AG04449 (cell line): ENCODE measurements around the gene DAB2IP.

Experiments
- CTCF ChIA-PET: fragments of 350-600 bp; formaldehyde crosslinking; extraction: SDS; loops from one replicate; lab custom pipeline; 2021; ENCODE audit warnings: antibody characterized with exemption; lab: Yijun Ruan, JAX
- POLR2A ChIA-PET: fragments of 400-600, 350-600 bp; formaldehyde crosslinking; extraction: SDS; loops from one replicate; lab custom pipeline; 2020; ENCODE audit warnings: antibody characterized with exemption, inconsistent platforms; lab: Yijun Ruan, JAX
- DNase-seq: peaks from one replicate; pipeline ENCODE4 v3.0.0-alpha.2; 2010; ENCODE audit warnings: low read depth, low spot score
- H3K4me3 ChIP-seq: 2 replicates; pipeline ENCODE4 v1.5.1; 2011; ENCODE audit warnings: low read depth, mild to moderate bottlenecking, control low read depth, low read length
- CTCF ChIP-seq: IDR thresholded peaks from one replicate; pipeline ENCODE4 v1.5.1; 2011; ENCODE audit warnings: mild to moderate bottlenecking, moderate library complexity, low read length, control low read depth, inconsistent platforms; ENCODE audit not compliant: insufficient read depth; ENCODE audit errors: missing control alignments

The DAB2IP gene

DNA sequence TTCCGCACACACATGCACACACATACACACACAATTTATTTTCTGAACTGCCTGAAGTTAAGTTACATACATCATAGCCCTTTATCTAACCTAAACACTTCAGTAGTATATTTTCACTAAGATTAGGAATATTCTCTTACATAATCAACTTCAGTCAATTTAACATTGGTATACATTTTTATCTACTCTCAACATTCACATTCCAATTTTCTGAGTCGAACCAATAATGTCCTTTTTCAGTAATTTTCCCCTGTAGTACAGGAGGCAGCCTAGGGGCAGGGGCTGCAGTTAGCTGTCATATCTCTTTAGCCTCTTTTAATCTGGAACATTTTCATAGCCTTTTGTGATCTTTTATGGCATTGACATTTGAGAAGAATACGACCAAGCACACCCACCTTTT, 150.1 kb downstream of the DAB2IP start:
- TF ChIP-seq CTCF = no peak
- ChIA-PET POLR2A (no interaction called here), CTCF (no interaction called here)
- DNase-seq = no peak
- H3K4me3 ChIP-seq = no peak overlapping the region

DNA sequence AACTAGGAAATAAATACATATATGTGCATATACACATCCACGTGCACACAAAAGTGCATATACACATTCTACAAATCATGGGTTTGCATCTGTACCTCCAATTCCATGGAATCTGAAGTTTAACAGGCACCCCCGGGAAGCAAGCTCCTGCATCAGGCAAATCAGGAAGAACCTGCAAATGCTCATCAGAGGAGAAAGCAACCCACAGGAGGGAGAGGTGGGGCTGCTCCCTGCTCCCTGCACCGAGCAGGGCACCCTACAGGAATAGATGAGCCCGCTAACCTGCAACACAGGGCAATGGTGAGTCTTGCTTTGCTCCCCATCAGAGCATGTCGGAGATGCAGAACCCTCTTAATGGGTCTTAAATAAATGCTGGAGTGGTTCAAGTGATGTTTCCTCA, 151.3 kb downstream of the DAB2IP start:
- TF ChIP-seq CTCF = no peak
- no peak overlapping the region for H3K4me3 ChIP-seq
- DNase-seq = no peak
- POLR2A ChIA-PET = no interaction called here
- CTCF ChIA-PET = no interaction called here

GRCh38 chr9:121807069-121807822, 155.8 kb downstream of the DAB2IP start:
- no peak for DNase-seq
- H3K4me3 ChIP-seq = no peak overlapping the region
- ChIA-PET POLR2A (no interaction called here), CTCF (no interaction called here)
- no peak for TF ChIP-seq CTCF

GRCh38 chr9:121807823-121808278, 156.4 kb downstream of the DAB2IP start:
- no peak for TF ChIP-seq CTCF
- no peak for DNase-seq
- CTCF ChIA-PET = no interaction called here
- no peak overlapping the region for H3K4me3 ChIP-seq
- POLR2A ChIA-PET = no interaction called here

DNA sequence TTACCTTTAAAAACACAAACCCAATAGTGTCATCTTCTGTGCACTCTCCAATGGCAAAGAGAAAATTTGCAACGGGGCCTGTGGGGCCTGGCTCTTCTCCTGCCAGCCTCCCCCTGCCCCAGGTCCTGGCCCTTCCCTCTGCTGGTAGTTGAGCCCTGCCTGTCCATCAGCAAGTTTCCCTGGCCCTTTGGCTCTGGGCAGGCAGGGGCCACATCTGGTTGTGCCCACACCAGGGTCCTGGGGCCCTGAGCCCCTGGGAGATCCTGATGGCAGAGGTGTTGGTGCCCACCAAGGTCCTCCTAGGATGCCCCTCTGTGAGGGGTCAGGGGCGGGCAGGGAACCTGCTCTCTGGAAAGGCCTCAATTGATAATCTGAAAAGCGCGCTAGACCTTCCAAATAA, 157.3 kb downstream of the DAB2IP start:
- H3K4me3 ChIP-seq = no peak overlapping the region
- ChIA-PET CTCF (no interaction called here), POLR2A (no interaction called here)
- DNase-seq = no peak
- no peak for TF ChIP-seq CTCF

- TF ChIP-seq CTCF = no peak
- DNase-seq = no peak
- no peak overlapping the region for H3K4me3 ChIP-seq
- ChIA-PET CTCF (no interaction called here), POLR2A (no interaction called here)
Measured at GRCh38 chr9:121809356-121810050, 158.1 kb downstream of the DAB2IP start.
